HEK293 (cell line): ENCODE results near the gene ELAPOR1.

Experiments
- FEZF1 ChIP-seq: fragments of 450-650 bp; formaldehyde crosslinking; IDR thresholded peaks from 2 replicates; pipeline ENCODE4 v1.5.1; 2016; ENCODE audit warnings: missing biosample characterization, missing genetic modification characterization
- HOXA7 ChIP-seq: sonication (generic); formaldehyde crosslinking; IDR thresholded peaks from 2 replicates; pipeline ENCODE4 v1.8.1; 2022; ENCODE audit warnings: missing genetic modification reagents, borderline replicate concordance
- INSM2 ChIP-seq: fragments of 450-650 bp; formaldehyde crosslinking; IDR thresholded peaks from 2 replicates; pipeline ENCODE4 v1.5.1; 2016; ENCODE audit warnings: missing biosample characterization, missing genetic modification characterization
- KLF10 ChIP-seq: fragments of 450-650 bp; IDR thresholded peaks from 2 replicates; pipeline ENCODE4 v1.5.1; 2018; ENCODE audit warnings: missing biosample characterization, mild to moderate bottlenecking, missing genetic modification characterization
- KLF7 ChIP-seq: fragments of 450-650 bp; formaldehyde crosslinking; IDR thresholded peaks from 2 replicates; pipeline ENCODE4 v1.5.1; 2016; ENCODE audit warnings: missing biosample characterization, missing genetic modification characterization, borderline replicate concordance
- MZF1 ChIP-seq: fragments of 450-650 bp; formaldehyde crosslinking; IDR thresholded peaks from 2 replicates; pipeline ENCODE4 v1.5.1; 2017; ENCODE audit warnings: missing biosample characterization, missing genetic modification characterization, borderline replicate concordance
- OVOL3 ChIP-seq: fragments of 450-650 bp; formaldehyde crosslinking; IDR thresholded peaks from 2 replicates; pipeline ENCODE4 v1.5.1; 2016; ENCODE audit warnings: missing biosample characterization, missing genetic modification characterization
- PRDM2 ChIP-seq: fragments of 450-650 bp; formaldehyde crosslinking; IDR thresholded peaks from 2 replicates; pipeline ENCODE4 v1.5.1; 2016; ENCODE audit warnings: missing biosample characterization, missing genetic modification characterization, borderline replicate concordance
- ZNF121 ChIP-seq: fragments of 450-650 bp; formaldehyde crosslinking; IDR thresholded peaks from 2 replicates; pipeline ENCODE4 v1.5.1; 2016; ENCODE audit warnings: missing biosample characterization, missing genetic modification characterization
- ZNF274 ChIP-seq, 2 experiments: fragments of 200-500 bp in 1 of 2; fragments of 450-650 bp in 1 of 2; sonication (Bioruptor generic) in 1 of 2; formaldehyde crosslinking in 1 of 2; IDR thresholded peaks; 2 replicates each; pipeline versions ENCODE4 v1.5.1 to v1.6.1; 2014 to 2016; ENCODE audit warnings: borderline replicate concordance in 1 of 2, inconsistent platforms in 1 of 2, low read length in 1 of 2, missing biosample characterization in 1 of 2, missing genetic modification characterization in 1 of 2
- ZNF280D ChIP-seq: fragments of 450-650 bp; formaldehyde crosslinking; IDR thresholded peaks from 2 replicates; pipeline ENCODE4 v1.5.1; 2016; ENCODE audit warnings: missing biosample characterization, missing genetic modification characterization
- ZNF354C ChIP-seq: fragments of 450-650 bp; formaldehyde crosslinking; IDR thresholded peaks from 2 replicates; pipeline ENCODE4 v1.5.1; 2016; ENCODE audit warnings: missing biosample characterization, missing genetic modification characterization, low read depth, borderline replicate concordance
- ZNF394 ChIP-seq: fragments of 450-650 bp; formaldehyde crosslinking; IDR thresholded peaks from 2 replicates; pipeline ENCODE4 v1.5.1; 2016; ENCODE audit warnings: missing biosample characterization, missing genetic modification characterization, mild to moderate bottlenecking, moderate library complexity, borderline replicate concordance
- ZNF624 ChIP-seq: fragments of 450-650 bp; formaldehyde crosslinking; IDR thresholded peaks from 2 replicates; pipeline ENCODE4 v1.5.1; 2017; ENCODE audit warnings: missing biosample characterization, missing genetic modification characterization
- ZNF626 ChIP-seq: fragments of 450-650 bp; sonication (Bioruptor Pico); formaldehyde crosslinking; IDR thresholded peaks from 2 replicates; pipeline ENCODE4 v1.5.1; 2018; ENCODE audit warnings: missing biosample characterization, missing genetic modification characterization, inconsistent platforms
- ZNF658 ChIP-seq: fragments of 450-650 bp; formaldehyde crosslinking; IDR thresholded peaks from 2 replicates; pipeline ENCODE4; 2016; ENCODE audit warnings: missing biosample characterization, missing genetic modification characterization
- ZNF664 ChIP-seq: fragments of 450-650 bp; formaldehyde crosslinking; IDR thresholded peaks from 2 replicates; pipeline ENCODE4 v1.5.1; 2016; ENCODE audit warnings: missing biosample characterization, missing genetic modification characterization
- ZNF707 ChIP-seq: fragments of 450-650 bp; formaldehyde crosslinking; IDR thresholded peaks from 2 replicates; pipeline ENCODE4 v1.5.1; 2016; ENCODE audit warnings: missing biosample characterization, missing genetic modification characterization
- ZNF76 ChIP-seq: fragments of 450-650 bp; formaldehyde crosslinking; IDR thresholded peaks from 2 replicates; pipeline ENCODE4; 2016; ENCODE audit warnings: low read depth, missing biosample characterization, missing genetic modification characterization, borderline replicate concordance
- ZNF791 ChIP-seq: fragments of 450-650 bp; formaldehyde crosslinking; IDR thresholded peaks from 2 replicates; pipeline ENCODE4 v1.5.1; 2016; ENCODE audit warnings: missing biosample characterization, missing genetic modification characterization
- ZNF830 ChIP-seq: fragments of 450-650 bp; IDR thresholded peaks from 2 replicates; pipeline ENCODE4 v1.5.0; 2018; ENCODE audit warnings: missing biosample characterization, missing genetic modification characterization, low read depth, mild to moderate bottlenecking, moderate library complexity
- ZNF837 ChIP-seq: fragments of 450-650 bp; formaldehyde crosslinking; IDR thresholded peaks from 2 replicates; pipeline ENCODE4 v1.5.1; 2016; ENCODE audit warnings: missing biosample characterization, missing genetic modification characterization
- TF ChIP-seq, protein P1 (sequence below): fragments of 450-650 bp; formaldehyde crosslinking; IDR thresholded peaks from 2 replicates; pipeline ENCODE4 v1.5.1; 2016; ENCODE audit warnings: missing biosample characterization, missing genetic modification characterization

Gene ELAPOR1

GRCh38 chr1:109099938-109100773 is 13.8 kb upstream of the ELAPOR1 start (continued):
- TF ChIP-seq ZNF280D (0 out of 2 replicates have a peak, but pooled peaks have one; percentile 68), PRDM2 (tag by site-specific recombination) (no peak; the same call in 1 of the 2 replicates), ZNF626 (tag by site-specific recombination) (no peak), ZNF664 (tag by site-specific recombination) (peak; percentile 54; the same call in 1 of the 2 replicates), ZNF274 (IDR thresholded peaks at IDR 0.05; ENCODE audit: low read length) (no peak), ZNF274 (tag by site-specific recombination; IDR thresholded peaks at IDR 0.05; ENCODE audit: borderline replicate concordance) (no peak), INSM2 (tag by site-specific recombination) (peak; percentile 91; the same call in 1 of the 2 replicates), ZNF830 (tag by site-specific recombination) (no peak), MZF1 (tag by site-specific recombination) (peak; percentile 45; the same call in 1 of the 2 replicates), ZNF658 (no peak), ZNF76 (tag by site-specific recombination) (peak; percentile 96), ZNF121 (tag by site-specific recombination) (0 out of 2 replicates have a peak, but pooled peaks have one; percentile 35), ZNF791 (tag by site-specific recombination) (no peak; the same call in 1 of the 2 replicates), ZNF624 (tag by site-specific recombination) (0 out of 2 replicates have a peak, but pooled peaks have one; percentile 62), ZNF707 (tag by site-specific recombination) (no peak), HOXA7 (no peak), ZNF394 (tag by site-specific recombination) (peak; percentile 76), ZNF837 (tag by site-specific recombination) (no peak), KLF10 (tag by site-specific recombination) (no peak), ZNF354C (tag by site-specific recombination) (no peak), OVOL3 (tag by site-specific recombination) (peak; percentile 80; the same call in 1 of the 2 replicates), FEZF1 (tag by site-specific recombination) (no peak; the same call in 1 of the 2 replicates), KLF7 (tag by site-specific recombination) (peak; percentile 89; the same call in 1 of the 2 replicates)
- TF ChIP-seq, protein P1, sequence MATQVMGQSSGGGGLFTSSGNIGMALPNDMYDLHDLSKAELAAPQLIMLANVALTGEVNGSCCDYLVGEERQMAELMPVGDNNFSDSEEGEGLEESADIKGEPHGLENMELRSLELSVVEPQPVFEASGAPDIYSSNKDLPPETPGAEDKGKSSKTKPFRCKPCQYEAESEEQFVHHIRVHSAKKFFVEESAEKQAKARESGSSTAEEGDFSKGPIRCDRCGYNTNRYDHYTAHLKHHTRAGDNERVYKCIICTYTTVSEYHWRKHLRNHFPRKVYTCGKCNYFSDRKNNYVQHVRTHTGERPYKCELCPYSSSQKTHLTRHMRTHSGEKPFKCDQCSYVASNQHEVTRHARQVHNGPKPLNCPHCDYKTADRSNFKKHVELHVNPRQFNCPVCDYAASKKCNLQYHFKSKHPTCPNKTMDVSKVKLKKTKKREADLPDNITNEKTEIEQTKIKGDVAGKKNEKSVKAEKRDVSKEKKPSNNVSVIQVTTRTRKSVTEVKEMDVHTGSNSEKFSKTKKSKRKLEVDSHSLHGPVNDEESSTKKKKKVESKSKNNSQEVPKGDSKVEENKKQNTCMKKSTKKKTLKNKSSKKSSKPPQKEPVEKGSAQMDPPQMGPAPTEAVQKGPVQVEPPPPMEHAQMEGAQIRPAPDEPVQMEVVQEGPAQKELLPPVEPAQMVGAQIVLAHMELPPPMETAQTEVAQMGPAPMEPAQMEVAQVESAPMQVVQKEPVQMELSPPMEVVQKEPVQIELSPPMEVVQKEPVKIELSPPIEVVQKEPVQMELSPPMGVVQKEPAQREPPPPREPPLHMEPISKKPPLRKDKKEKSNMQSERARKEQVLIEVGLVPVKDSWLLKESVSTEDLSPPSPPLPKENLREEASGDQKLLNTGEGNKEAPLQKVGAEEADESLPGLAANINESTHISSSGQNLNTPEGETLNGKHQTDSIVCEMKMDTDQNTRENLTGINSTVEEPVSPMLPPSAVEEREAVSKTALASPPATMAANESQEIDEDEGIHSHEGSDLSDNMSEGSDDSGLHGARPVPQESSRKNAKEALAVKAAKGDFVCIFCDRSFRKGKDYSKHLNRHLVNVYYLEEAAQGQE (tag by site-specific recombination) = peak; percentile 61; the same call in 1 of the 2 replicates
